ENCODE results near the gene ZMYM4.

DNA sequence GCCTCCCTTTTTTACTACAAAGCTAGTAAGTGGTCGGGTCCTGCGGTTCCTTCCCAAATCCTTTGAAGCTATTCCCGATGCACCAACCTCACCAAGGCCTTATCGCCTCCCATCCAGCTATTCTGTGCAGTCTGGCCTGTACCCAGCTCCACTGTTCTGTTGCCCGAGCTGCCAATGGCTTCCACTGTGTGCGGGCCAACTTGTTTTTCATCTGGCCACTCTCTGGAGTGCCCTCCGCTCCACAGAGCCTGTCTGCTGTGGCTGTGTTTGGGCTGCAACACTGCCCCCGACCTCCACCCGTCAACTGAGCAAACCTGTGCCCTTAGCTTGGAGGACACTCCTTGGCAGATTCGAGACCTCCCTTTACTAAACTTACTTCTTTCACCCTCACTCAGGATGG is 163.7 kb downstream of the ZMYM4 start:
- TF ChIP-seq, protein P1, sequence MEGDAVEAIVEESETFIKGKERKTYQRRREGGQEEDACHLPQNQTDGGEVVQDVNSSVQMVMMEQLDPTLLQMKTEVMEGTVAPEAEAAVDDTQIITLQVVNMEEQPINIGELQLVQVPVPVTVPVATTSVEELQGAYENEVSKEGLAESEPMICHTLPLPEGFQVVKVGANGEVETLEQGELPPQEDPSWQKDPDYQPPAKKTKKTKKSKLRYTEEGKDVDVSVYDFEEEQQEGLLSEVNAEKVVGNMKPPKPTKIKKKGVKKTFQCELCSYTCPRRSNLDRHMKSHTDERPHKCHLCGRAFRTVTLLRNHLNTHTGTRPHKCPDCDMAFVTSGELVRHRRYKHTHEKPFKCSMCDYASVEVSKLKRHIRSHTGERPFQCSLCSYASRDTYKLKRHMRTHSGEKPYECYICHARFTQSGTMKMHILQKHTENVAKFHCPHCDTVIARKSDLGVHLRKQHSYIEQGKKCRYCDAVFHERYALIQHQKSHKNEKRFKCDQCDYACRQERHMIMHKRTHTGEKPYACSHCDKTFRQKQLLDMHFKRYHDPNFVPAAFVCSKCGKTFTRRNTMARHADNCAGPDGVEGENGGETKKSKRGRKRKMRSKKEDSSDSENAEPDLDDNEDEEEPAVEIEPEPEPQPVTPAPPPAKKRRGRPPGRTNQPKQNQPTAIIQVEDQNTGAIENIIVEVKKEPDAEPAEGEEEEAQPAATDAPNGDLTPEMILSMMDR (IDR thresholded peaks at IDR 0.05; ENCODE audit: insufficient read depth, low read length) = no peak
- TF ChIP-seq POLR2AphosphoS5 (IDR thresholded peaks at IDR 0.05; ENCODE audit: low read depth) = no peak
- TF ChIP-seq, protein P2, sequence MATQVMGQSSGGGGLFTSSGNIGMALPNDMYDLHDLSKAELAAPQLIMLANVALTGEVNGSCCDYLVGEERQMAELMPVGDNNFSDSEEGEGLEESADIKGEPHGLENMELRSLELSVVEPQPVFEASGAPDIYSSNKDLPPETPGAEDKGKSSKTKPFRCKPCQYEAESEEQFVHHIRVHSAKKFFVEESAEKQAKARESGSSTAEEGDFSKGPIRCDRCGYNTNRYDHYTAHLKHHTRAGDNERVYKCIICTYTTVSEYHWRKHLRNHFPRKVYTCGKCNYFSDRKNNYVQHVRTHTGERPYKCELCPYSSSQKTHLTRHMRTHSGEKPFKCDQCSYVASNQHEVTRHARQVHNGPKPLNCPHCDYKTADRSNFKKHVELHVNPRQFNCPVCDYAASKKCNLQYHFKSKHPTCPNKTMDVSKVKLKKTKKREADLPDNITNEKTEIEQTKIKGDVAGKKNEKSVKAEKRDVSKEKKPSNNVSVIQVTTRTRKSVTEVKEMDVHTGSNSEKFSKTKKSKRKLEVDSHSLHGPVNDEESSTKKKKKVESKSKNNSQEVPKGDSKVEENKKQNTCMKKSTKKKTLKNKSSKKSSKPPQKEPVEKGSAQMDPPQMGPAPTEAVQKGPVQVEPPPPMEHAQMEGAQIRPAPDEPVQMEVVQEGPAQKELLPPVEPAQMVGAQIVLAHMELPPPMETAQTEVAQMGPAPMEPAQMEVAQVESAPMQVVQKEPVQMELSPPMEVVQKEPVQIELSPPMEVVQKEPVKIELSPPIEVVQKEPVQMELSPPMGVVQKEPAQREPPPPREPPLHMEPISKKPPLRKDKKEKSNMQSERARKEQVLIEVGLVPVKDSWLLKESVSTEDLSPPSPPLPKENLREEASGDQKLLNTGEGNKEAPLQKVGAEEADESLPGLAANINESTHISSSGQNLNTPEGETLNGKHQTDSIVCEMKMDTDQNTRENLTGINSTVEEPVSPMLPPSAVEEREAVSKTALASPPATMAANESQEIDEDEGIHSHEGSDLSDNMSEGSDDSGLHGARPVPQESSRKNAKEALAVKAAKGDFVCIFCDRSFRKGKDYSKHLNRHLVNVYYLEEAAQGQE (IDR thresholded peaks at IDR 0.05; ENCODE audit: insufficient replicate concordance, low read depth) = no peak
- no peak for TF ChIP-seq SPI1 (IDR thresholded peaks at IDR 0.05; ENCODE audit: borderline replicate concordance, low read depth)
